CD14-positive monocyte (primary cell): ENCODE data around the gene PCGF1. TPM values are rescaled to one million over a fixed set of nuclear protein-coding genes. Genes with fewer than 3 reads are reported as not detected.
A peak's percentile ranks its signal among the peaks of the same experiment; 100 is the strongest.

Experiments used
- DNase-seq, 3 donors: peaks; one replicate each; pipeline ENCODE4 v3.0.0-alpha.2; 2011 to 2022
- H2AFZ ChIP-seq: 2 replicates; pipeline ENCODE4 v1.6.0; 2012; ENCODE audit warnings: mild to moderate bottlenecking, low read depth, low read length, inconsistent platforms; ENCODE audit not compliant: insufficient read depth, poor library complexity, severe bottlenecking
- H3K27ac ChIP-seq, 2 donors: 1 replicate in 1 of 2; 2 replicates in 1 of 2; pipeline ENCODE4 v1.5.1; 2012 to 2013; ENCODE audit warnings: low read length in 2 of 2, control low read depth in 1 of 2, inconsistent platforms in 1 of 2, low read depth in 1 of 2, mild to moderate bottlenecking in 1 of 2
- H3K27me3 ChIP-seq, 2 donors: one replicate each; pipeline versions ENCODE4 v1.6.0 to v1.6.1; 2011 to 2013; ENCODE audit warnings: low read length in 2 of 2; ENCODE audit not compliant: control insufficient read depth in 2 of 2, insufficient read depth in 2 of 2
- H3K36me3 ChIP-seq, 2 donors: replicated peaks in 1 of 2; 1 replicate in 1 of 2; 2 replicates in 1 of 2; pipeline versions ENCODE4 v1.5.1 to v1.6.1; 2012 to 2013; ENCODE audit warnings: low read length in 2 of 2, control low read depth in 1 of 2, inconsistent platforms in 1 of 2, mild to moderate bottlenecking in 1 of 2; ENCODE audit not compliant: insufficient read depth in 2 of 2, control insufficient read depth in 1 of 2
- H3K4me1 ChIP-seq, 2 donors: 1 replicate in 1 of 2; 2 replicates in 1 of 2; pipeline versions ENCODE4 v1.5.1 to v1.6.1; 2012 to 2013; ENCODE audit warnings: low read length in 2 of 2, control low read depth in 1 of 2, inconsistent platforms in 1 of 2, mild to moderate bottlenecking in 1 of 2, moderate library complexity in 1 of 2; ENCODE audit not compliant: insufficient read depth in 2 of 2, control insufficient read depth in 1 of 2
- H3K4me2 ChIP-seq: replicated peaks from 2 replicates; pipeline ENCODE3; 2012; ENCODE audit warnings: low read length, moderate library complexity, mild to moderate bottlenecking; ENCODE audit not compliant: poor library complexity, severe bottlenecking; ENCODE audit errors: extremely low read depth
- H3K4me3 ChIP-seq, 3 experiments: fragments of 200-600 bp in 1 of 3; sonication (generic) in 1 of 3; replicated peaks in 1 of 3; 1 replicate in 2 of 3; 2 replicates in 1 of 3; pipeline ENCODE4 v1.5.1; 2011 to 2013; ENCODE audit warnings: low read length in 3 of 3, mild to moderate bottlenecking in 3 of 3, control low read depth in 2 of 3, low read depth in 2 of 3, inconsistent platforms in 1 of 3, moderate library complexity in 1 of 3
- H3K79me2 ChIP-seq: 2 replicates; pipeline ENCODE4 v1.6.0; 2012; ENCODE audit warnings: mild to moderate bottlenecking, control low read depth, inconsistent platforms, low read length, moderate library complexity; ENCODE audit not compliant: insufficient read depth
- H3K9ac ChIP-seq: 2 replicates; pipeline ENCODE4 v1.6.0; 2017; ENCODE audit warnings: low read length, mild to moderate bottlenecking; ENCODE audit not compliant: insufficient read depth, poor library complexity, severe bottlenecking
- H3K9me3 ChIP-seq, 2 donors: replicated peaks in 1 of 2; 1 replicate in 1 of 2; 2 replicates in 1 of 2; pipeline versions ENCODE4 v1.5.1 to v1.6.1; 2012 to 2013; ENCODE audit warnings: low read length in 2 of 2, control low read depth in 1 of 2; ENCODE audit not compliant: control insufficient read depth in 1 of 2, insufficient read depth in 1 of 2
- H4K20me1 ChIP-seq: 2 replicates; pipeline ENCODE4 v1.6.0; 2012; ENCODE audit warnings: mild to moderate bottlenecking, low read length, control low read depth, moderate library complexity; ENCODE audit not compliant: insufficient read depth
- H3K27ac Mint-ChIP-seq, 7 donors: one replicate each; pipeline ENCODE4 v1.8.0; 2020; ENCODE audit warnings: mild to moderate bottlenecking in 7 of 7, mixed read lengths in 7 of 7, moderate library complexity in 6 of 7, inconsistent platforms in 2 of 7
- H3K27me3 Mint-ChIP-seq, 3 donors: one replicate each; pipeline ENCODE4 v1.8.0; 2021 to 2022; ENCODE audit warnings: low read depth in 3 of 3, mild to moderate bottlenecking in 3 of 3, mixed read lengths in 3 of 3, moderate library complexity in 3 of 3, inconsistent platforms in 1 of 3
- H3K36me3 Mint-ChIP-seq, 2 donors: one replicate each; pipeline ENCODE4 v1.8.0; 2020; ENCODE audit warnings: mixed read lengths in 2 of 2, inconsistent platforms in 1 of 2, mild to moderate bottlenecking in 1 of 2
- H3K4me1 Mint-ChIP-seq: one replicate; pipeline ENCODE4 v1.8.0; 2020; ENCODE audit warnings: mild to moderate bottlenecking, mixed read lengths
- H3K4me3 Mint-ChIP-seq, 2 donors: one replicate each; pipeline ENCODE4 v1.8.0; 2020; ENCODE audit warnings: mild to moderate bottlenecking in 2 of 2, mixed read lengths in 2 of 2, moderate library complexity in 1 of 2
- H3K9me3 Mint-ChIP-seq, 7 donors: one replicate each; pipeline ENCODE4 v1.8.0; 2020 to 2022; ENCODE audit warnings: mixed read lengths in 7 of 7, mild to moderate bottlenecking in 6 of 7, moderate library complexity in 6 of 7, inconsistent platforms in 2 of 7
- CTCF ChIP-seq: fragments of 200-600 bp; IDR thresholded peaks from one replicate; pipeline ENCODE4 v1.8.0; 2022; ENCODE audit warnings: antibody characterized with exemption, mild to moderate bottlenecking
- WGBS: methylation state at CpG from one replicate; pipeline ENCODE4 v1.1.5; 2013; ENCODE audit warnings: missing lambda C conversion rate; ENCODE audit not compliant: insufficient coverage; 5-methylcytosine and 5-hydroxymethylcytosine counted together
- intact Hi-C, 2 donors: fragments of 100-400 bp; cut with micrococcal nuclease; formaldehyde crosslinking; loops; one replicate each; pipeline versions ENCODE4 v1.15.0 to v1.15.1; 2023
- polyA plus RNA-seq, 3 donors: library from polyadenylated mRNA; depleted of rRNA in 1 of 3; unstranded in 2 of 3; stranded (reverse) in 1 of 3; fragments of 300-500 nt in 2 of 3; fragments of >200 nt in 1 of 3; fragmentation: Illumina TruSeq in 2 of 3; gene quantifications; 1 replicate in 2 of 3; 2 replicates in 1 of 3; pipeline ENCODE4 v1.2.3, GENCODE V29; 2012 to 2021

The PCGF1 gene
- polyA plus RNA-seq, 3 donors, result 18.0 to 30.5 (median 20.5) TPM

- H3K79me2 ChIP-seq, result no peaks in the 10 kb centered on the region
- H2AFZ ChIP-seq, result no peak within 1 kb of the TSS
- Mint-ChIP-seq H3K36me3 (peaks cover 10 to 12% of the 10 kb centered on the region in 2 donors), H3K4me3 (peak within 1 kb of the TSS; percentile 45 to 90), H3K4me1 (peaks cover 39% of the 10 kb centered on the region), H3K27me3 (peaks cover 85 to 100% (median 93%) of the 10 kb centered on the region in 3 donors), H3K9me3 (peaks cover 2 to 28% (median 22%) of the 10 kb centered on the region in 7 donors), H3K27ac (peak within 1 kb of the TSS in 2 of 7 donors; percentile 33 to 53)
- 2% methylated on average over 76 of the region's 82 CpGs for WGBS
- peaks cover 85 to 99% of the 10 kb centered on the region in 2 donors for H3K27me3 ChIP-seq
- H3K36me3 ChIP-seq, result no peaks in the 10 kb centered on the region
- H3K4me3 ChIP-seq, result peak within 1 kb of the TSS in 1 of 3 experiments; percentile 72
- H3K4me1 ChIP-seq, result peaks cover 26 to 32% of the 10 kb centered on the region in 2 donors
- no peak within 1 kb of the TSS for H3K27ac ChIP-seq
- no peak for DNase-seq
- peak within 1 kb of the TSS; percentile 86 for H3K4me2 ChIP-seq
- TF ChIP-seq CTCF, result no peak
- H4K20me1 ChIP-seq, result no peaks in the 10 kb centered on the region
- no peak within 1 kb of the TSS for H3K9ac ChIP-seq
- intact Hi-C loops, result no loop called here
- peaks cover 0 to 24% of the 10 kb centered on the region in 2 donors for H3K9me3 ChIP-seq
These were observed 7.1 kb upstream of the PCGF1 start, which contains the start of gene TLX2 for GRCh38 chr2:74514368-74515270. Gene TLX2 (plus strand): TSS chr2:74514450. CDS start chr2:74514807, 357 bp downstream.

- Mint-ChIP-seq H3K4me1 (peaks cover 39% of the 10 kb centered on the region), H3K36me3 (peaks cover 10 to 14% of the 10 kb centered on the region in 2 donors), H3K4me3 (peak overlapping the region in 1 of 2 donors; percentile 60), H3K27ac (no peak overlapping the region), H3K9me3 (peaks cover 2 to 28% (median 23%) of the 10 kb centered on the region in 7 donors), H3K27me3 (peaks cover 81 to 100% (median 90%) of the 10 kb centered on the region in 3 donors)
- Histone ChIP-seq H3K27ac (no peak overlapping the region), H3K4me3 (no peak overlapping the region), H3K9ac (no peak overlapping the region), H3K4me2 (peak overlapping the region; percentile 86), H3K79me2 (no peaks in the 10 kb centered on the region), H3K9me3 (peaks cover 0 to 20% of the 10 kb centered on the region in 2 donors), H3K27me3 (peaks cover 80 to 98% of the 10 kb centered on the region in 2 donors), H3K4me1 (peaks cover 26 to 32% of the 10 kb centered on the region in 2 donors), H2AFZ (no peak overlapping the region), H3K36me3 (no peaks in the 10 kb centered on the region), H4K20me1 (no peaks in the 10 kb centered on the region)
- no peak for TF ChIP-seq CTCF
- intact Hi-C loops, result no loop called here
- DNase-seq, result peak in 1 of 3 donors; percentile 17
- 3% methylated on average over 51 of the region's 52 CpGs for whole genome bisulfite sequencing
These were observed 6.3 kb upstream of the PCGF1 start for GRCh38 chr2:74513605-74514367.
